Kidney epithelial cell (primary cell): ENCODE data around the gene EVPL. TPM values are rescaled to one million over a fixed set of nuclear protein-coding genes. Genes with fewer than 3 reads are reported as not detected.

Experiments used
- DNase-seq: peaks from one replicate; pipeline ENCODE4 v3.0.0-alpha.2; 2010; ENCODE audit warnings: low read depth
- H3K27me3 ChIP-seq: 2 replicates; pipeline ENCODE4 v1.6.0; 2011; ENCODE audit warnings: low read length; ENCODE audit not compliant: control insufficient read depth, insufficient read depth
- H3K36me3 ChIP-seq: 2 replicates; pipeline ENCODE4 v1.5.1; 2011; ENCODE audit warnings: low read length; ENCODE audit not compliant: control insufficient read depth, insufficient read depth
- H3K4me3 ChIP-seq: 2 replicates; pipeline ENCODE4 v1.5.1; 2011; ENCODE audit warnings: low read depth, mild to moderate bottlenecking, control low read depth, low read length
- CTCF ChIP-seq: IDR thresholded peaks from 2 replicates; pipeline ENCODE4 v1.5.1; 2011; ENCODE audit warnings: mild to moderate bottlenecking, moderate library complexity, low read length, control low read depth, inconsistent platforms; ENCODE audit not compliant: insufficient read depth, poor library complexity, severe bottlenecking
- total RNA-seq: library from RNA; depleted of rRNA; stranded (reverse); fragments of >200 nt; gene quantifications from 2 replicates; pipeline ENCODE4 v1.2.3, GENCODE V29; 2015

The EVPL gene
- total RNA-seq, 1 donor from 2014 or later, result 8.8 TPM

DNA sequence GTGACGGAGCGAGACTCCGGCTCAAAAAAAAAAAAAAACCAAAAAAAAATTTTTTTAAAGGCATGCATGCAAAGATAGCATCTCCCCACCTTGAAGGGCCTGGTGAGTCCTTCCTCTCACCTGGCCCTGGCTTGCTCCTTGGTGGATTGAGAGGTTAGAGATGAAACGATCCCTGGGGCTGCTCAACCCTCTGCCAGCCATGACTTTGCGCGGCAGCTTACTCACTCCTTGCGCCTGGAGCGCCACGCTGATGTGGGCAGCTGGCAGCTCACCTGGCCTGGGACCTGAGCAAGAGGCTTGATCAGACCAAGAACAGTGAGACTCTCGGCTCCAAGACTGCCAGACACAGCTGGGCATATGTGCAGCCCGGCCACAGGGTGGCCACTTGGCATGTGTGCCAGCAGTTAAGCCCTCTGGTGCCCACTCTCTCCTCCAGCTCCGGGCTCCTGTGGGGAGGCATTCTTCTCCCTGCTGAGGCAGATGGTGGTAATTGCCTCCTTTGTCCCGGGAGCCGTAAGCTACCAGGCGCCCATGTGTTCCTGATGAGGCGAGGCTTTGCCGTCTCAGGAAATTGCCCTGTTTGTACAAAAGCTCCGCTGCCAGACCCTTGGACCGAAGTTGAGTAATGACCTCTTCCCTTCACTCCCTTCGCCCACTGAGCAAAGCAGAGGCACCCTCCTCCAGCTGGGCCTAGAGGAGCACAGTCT, 5.1 kb upstream of the EVPL start:
- TF ChIP-seq CTCF, result peak; percentile 22
- H3K36me3 ChIP-seq, result no peaks in the 10 kb centered on the region
- no peak for DNase-seq
- no peak overlapping the region for H3K4me3 ChIP-seq
- H3K27me3 ChIP-seq, result no peaks in the 10 kb centered on the region

- H3K4me3 ChIP-seq, result peak overlapping the region; percentile 45
- no peaks in the 10 kb centered on the region for H3K36me3 ChIP-seq
- DNase-seq, result no peak
- TF ChIP-seq CTCF, result peak; percentile 39
- no peaks in the 10 kb centered on the region for H3K27me3 ChIP-seq
Measured at GRCh38 chr17:76026714-76027158, 370 bp downstream of the EVPL start.

- no peak for TF ChIP-seq CTCF
- Histone ChIP-seq H3K4me3 (no peak overlapping the region), H3K36me3 (no peaks in the 10 kb centered on the region), H3K27me3 (no peaks in the 10 kb centered on the region)
- no peak for DNase-seq
Measured at GRCh38 chr17:76025294-76025693, 1.8 kb downstream of the EVPL start.

GRCh38 chr17:76024353-76024752, 2.8 kb downstream of the EVPL start:
- DNase-seq, result no peak
- no peaks in the 10 kb centered on the region for H3K27me3 ChIP-seq
- no peaks in the 10 kb centered on the region for H3K36me3 ChIP-seq
- TF ChIP-seq CTCF, result no peak
- no peak overlapping the region for H3K4me3 ChIP-seq

- H3K4me3 ChIP-seq, result no peak overlapping the region
- no peak for DNase-seq
- no peaks in the 10 kb centered on the region for H3K27me3 ChIP-seq
- H3K36me3 ChIP-seq, result no peaks in the 10 kb centered on the region
- no peak for TF ChIP-seq CTCF
Measured at GRCh38 chr17:76023900-76024237, 3.2 kb downstream of the EVPL start.
